ENCODE measurements around the gene PREP. TPM values are rescaled to one million over a fixed set of nuclear protein-coding genes. Genes with fewer than 3 reads are reported as not detected.

PREP gene
- total and polyA plus RNA-seq, 2 of the 8 experiments (the other 6 are each of a cell fraction or from before 2014, with no cell fraction given) = 26.8 to 70.0 TPM

DNA sequence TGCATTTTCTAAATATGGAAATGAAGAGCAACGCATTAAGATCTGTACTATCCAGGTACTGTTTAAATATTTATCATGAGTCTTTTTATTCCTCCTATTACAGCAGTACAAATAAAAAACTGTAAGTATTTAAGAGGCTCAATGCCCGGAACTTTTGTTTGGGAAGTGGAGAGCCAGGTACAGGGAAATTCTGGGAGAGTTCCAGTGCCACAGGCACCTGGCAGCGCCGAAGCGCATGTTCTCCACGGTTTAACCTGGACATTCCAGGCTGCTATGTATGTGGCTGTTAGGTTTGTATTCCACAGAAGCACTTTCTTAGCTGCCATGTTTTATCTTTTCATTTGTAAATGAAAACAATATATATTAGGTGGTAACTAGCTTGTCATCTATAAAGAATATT, 81.7 kb downstream of the PREP start:
- no peaks in the 10 kb centered on the region for H3K23me2 ChIP-seq (ENCODE audit: low read depth, low read length)
- H2BK12ac ChIP-seq (ENCODE audit: low read depth, low read length) = no peak overlapping the region
- H2BK5ac ChIP-seq (ENCODE audit: low read depth, low read length) = no peak overlapping the region
- H2BK20ac ChIP-seq (ENCODE audit: low read length) = no peak overlapping the region
- no peaks in the 10 kb centered on the region for H3K27me3 ChIP-seq (replicated peaks in 1 of 4; ENCODE audit: control insufficient read depth in 3 of 4, extremely low read depth in 1 of 4, insufficient read depth in 3 of 4, low read length in 3 of 4)
- H3K56ac ChIP-seq (replicated peaks; ENCODE audit: insufficient read length, low read depth, low read length) = no peak overlapping the region
- H3K4me2 ChIP-seq (ENCODE audit: insufficient read depth in 1 of 2, low read depth in 2 of 2, low read length in 2 of 2) = no peak overlapping the region
- H3K27ac ChIP-seq (ENCODE audit: low read depth, low read length) = no peak overlapping the region
- POLR2A ChIA-PET (ENCODE audit: partially characterized antibody) = no interaction called here
- no peaks in the 10 kb centered on the region for H3K4me1 ChIP-seq (replicated peaks in 1 of 4; ENCODE audit: control insufficient read depth in 3 of 4, insufficient read depth in 4 of 4, low read length in 3 of 4)
- no peak overlapping the region for H3K14ac ChIP-seq (ENCODE audit: insufficient read length)
- no peak overlapping the region for H4K5ac ChIP-seq (ENCODE audit: insufficient read length, low read depth, low read length)
- H3K79me2 ChIP-seq (ENCODE audit: control insufficient read depth in 1 of 2, insufficient read depth in 2 of 2, low read length in 2 of 2) = no peaks in the 10 kb centered on the region
- H4K8ac ChIP-seq (ENCODE audit: extremely low read depth, insufficient read depth, low read length) = no peak overlapping the region
- H3K36me3 ChIP-seq (ENCODE audit: control insufficient read depth in 2 of 4, insufficient read depth in 4 of 4, low read length in 3 of 4) = peaks cover 0 to 16% (median 12%) of the 10 kb centered on the region in 4 experiments; a peak in 6 of 8 replicates
- H2BK15ac ChIP-seq (ENCODE audit: low read length) = no peak overlapping the region
- H3K18ac ChIP-seq (ENCODE audit: extremely low read depth, low read length) = no peak overlapping the region
- no peaks in the 10 kb centered on the region; the same call in 1 of the 2 replicates for H3K79me1 ChIP-seq (ENCODE audit: low read depth, low read length)
- peaks cover 2 to 3% of the 10 kb centered on the region in 2 experiments for H4K20me1 ChIP-seq (replicated peaks in 1 of 2; ENCODE audit: control insufficient read depth in 1 of 2, insufficient read depth in 2 of 2, low read length in 2 of 2)
- 91% methylated on average over 6 of the region's 6 CpGs; no CpG with 5 or more reads in 1 of the 2 experiments for WGBS, 2 experiments (ENCODE audit: extremely low coverage in 1 of 2, insufficient coverage in 1 of 2, insufficient read length in 1 of 2, insufficient replicate concordance in 2 of 2, low coverage in 1 of 2, low lambda C conversion rate in 2 of 2, missing lambda C conversion rate in 1 of 2)
- H3K4me3 ChIP-seq (ENCODE audit: extremely low read depth in 1 of 4, insufficient read depth in 2 of 4, low read depth in 3 of 4, low read length in 4 of 4) = no peak overlapping the region
- FAIRE-seq = no peak
- no peak overlapping the region for H3K4ac ChIP-seq (replicated peaks; ENCODE audit: insufficient read length, low read depth, low read length)
- H3K9ac ChIP-seq (replicated peaks in 1 of 4; ENCODE audit: extremely low read depth in 1 of 4, low read depth in 3 of 4, low read length in 3 of 4) = no peak overlapping the region
- no peak overlapping the region for H3K23ac ChIP-seq (ENCODE audit: insufficient read length)
- DNase-seq (ENCODE audit: low read depth in 1 of 2, low spot score in 2 of 2) = no peak
- H4K91ac ChIP-seq (replicated peaks; ENCODE audit: insufficient read length, low read length) = no peak overlapping the region
- no peak overlapping the region for H2AK5ac ChIP-seq (ENCODE audit: low read depth, low read length)
- CTCF ChIA-PET (ENCODE audit: partially characterized antibody) = interaction anchor here (0.9 kb wide), 1 partner anchor 199 kb away, joined by 3 read pairs; no protein-coding TSS in a partner anchor
- no peaks in the 10 kb centered on the region for H3K9me3 ChIP-seq (ENCODE audit: insufficient read depth in 2 of 2, low read depth in 1 of 2, low read length in 1 of 2)
- no peak overlapping the region for H2BK120ac ChIP-seq (replicated peaks; ENCODE audit: low read depth, low read length)
- no peak for TF ChIP-seq E2F6 (IDR thresholded peaks at IDR 0.05)
- no peak for TF ChIP-seq SIRT6 (IDR thresholded peaks at IDR 0.05; ENCODE audit: low read length)
- no peak for TF ChIP-seq RXRA (IDR thresholded peaks at IDR 0.05; ENCODE audit: insufficient read depth, low read depth, low read length)
- TF ChIP-seq TAF1 (IDR thresholded peaks at IDR 0.05; ENCODE audit: low read depth, low read length) = no peak
- TF ChIP-seq BACH1 (IDR thresholded peaks at IDR 0.05; ENCODE audit: low read length) = no peak
- TF ChIP-seq SP4 (IDR thresholded peaks at IDR 0.05; ENCODE audit: low read length) = no peak
- no peak for TF ChIP-seq CTBP2 (IDR thresholded peaks at IDR 0.05; ENCODE audit: borderline replicate concordance, insufficient read depth, insufficient read length, low read length)
- TF ChIP-seq SP1 (IDR thresholded peaks at IDR 0.05; ENCODE audit: low read depth, low read length) = no peak
- no peak for TF ChIP-seq ZNF274 (IDR thresholded peaks at IDR 0.05; ENCODE audit: borderline replicate concordance, extremely low read depth, low read length)
- no peak for TF ChIP-seq ATF2 (IDR thresholded peaks at IDR 0.05; ENCODE audit: low read length)
- H2AFZ ChIP-seq (ENCODE audit: low read length) = no peak overlapping the region

All from H1 (cell line).